ENCODE measurements around the gene JCAD. TPM values are rescaled to one million over a fixed set of nuclear protein-coding genes. Genes with fewer than 3 reads are reported as not detected.

Gene JCAD
- polyA plus RNA-seq, 2 of the 4 experiments (the other 2 are of a cell fraction), result 4.4 to 6.4 TPM

GRCh38 chr10:30055226-30055662 lies 4.1 kb downstream of the JCAD start (continued):
- no peak for TF ChIP-seq CTCF (IDR thresholded peaks at IDR 0.05)

DNA sequence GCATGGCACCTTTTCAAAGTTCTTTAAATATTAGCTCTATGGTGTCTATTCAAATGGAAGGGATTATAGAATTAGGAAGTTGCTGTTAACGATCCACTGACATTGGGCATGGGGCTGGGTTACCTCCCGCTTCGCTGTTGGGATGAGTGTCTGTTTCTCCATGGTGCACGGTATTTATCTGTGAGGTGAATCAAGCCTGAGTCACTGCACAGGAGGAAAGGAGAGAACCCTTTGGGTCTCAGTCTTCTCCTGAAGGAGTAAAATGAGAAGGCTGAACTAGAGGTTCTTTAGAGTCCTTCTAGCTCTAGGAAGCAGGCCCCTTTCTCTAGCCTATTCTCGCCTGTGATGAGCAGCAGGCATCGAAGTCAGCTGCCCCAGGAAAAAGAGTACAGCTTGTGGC lies 7.3 kb downstream of the JCAD start:
- ATAC-seq, result peak; percentile 83 to 86; a peak in 5 of 6 replicates
- ChIA-PET CTCF (interaction anchor here (0.5 to 0.6 kb wide), 2 partner anchors 13 to 85 kb away, joined by 3 read pairs; no protein-coding TSS in a partner anchor), POLR2A (no interaction called here)
- peak overlapping the region; percentile 62 to 74; a peak in 4 of 6 replicates for H3K27ac ChIP-seq
- TF ChIP-seq NFE2L2 (conservative IDR thresholded peaks at IDR 0.05; ENCODE audit: low read length), result no peak
- TF ChIP-seq FOSL2 (IDR thresholded peaks at IDR 0.05), result 0 out of 2 replicates have a peak, but pooled peaks have one; percentile 6
- TF ChIP-seq FOSL2 (CRISPR knock-in tag; IDR thresholded peaks at IDR 0.05), result peak; percentile 51; the same call in 1 of the 2 replicates
- TF ChIP-seq BHLHE40 (IDR thresholded peaks at IDR 0.05; ENCODE audit: low read depth, low read length), result no peak
- TF ChIP-seq TP53 (CRISPR knock-in tag; IDR thresholded peaks at IDR 0.05), result no peak
- no peak for TF ChIP-seq ZSCAN20 (CRISPR knock-in tag; IDR thresholded peaks at IDR 0.05)
- no peak for TF ChIP-seq FOSB (CRISPR knock-in tag; IDR thresholded peaks at IDR 0.05)
- TF ChIP-seq JUN (IDR thresholded peaks at IDR 0.05), result no peak
- TF ChIP-seq JUNB (IDR thresholded peaks at IDR 0.05), result peak; percentile 39
- peak; percentile 12; the same call in 1 of the 2 replicates for TF ChIP-seq MAX (IDR thresholded peaks at IDR 0.05)
- peak; percentile 28; the same call in 1 of the 2 replicates for TF ChIP-seq GATA3 (IDR thresholded peaks at IDR 0.05; ENCODE audit: borderline replicate concordance)
- H3K9me3 ChIP-seq, result no peaks in the 10 kb centered on the region
- H3K4me1 ChIP-seq, result peaks cover 38% of the 10 kb centered on the region
- DNase-seq (ENCODE audit: low read depth in 1 of 2, low spot score in 1 of 2), result peak in 1 of 2 experiments; percentile 39
- WGBS (ENCODE audit: missing lambda C conversion rate), result 40% methylated on average over 6 of the region's 6 CpGs
- peak overlapping the region; percentile 63 for H3K4me2 ChIP-seq
- peak; percentile 28 for FAIRE-seq
- no peak overlapping the region for H3K4me3 ChIP-seq

DNA sequence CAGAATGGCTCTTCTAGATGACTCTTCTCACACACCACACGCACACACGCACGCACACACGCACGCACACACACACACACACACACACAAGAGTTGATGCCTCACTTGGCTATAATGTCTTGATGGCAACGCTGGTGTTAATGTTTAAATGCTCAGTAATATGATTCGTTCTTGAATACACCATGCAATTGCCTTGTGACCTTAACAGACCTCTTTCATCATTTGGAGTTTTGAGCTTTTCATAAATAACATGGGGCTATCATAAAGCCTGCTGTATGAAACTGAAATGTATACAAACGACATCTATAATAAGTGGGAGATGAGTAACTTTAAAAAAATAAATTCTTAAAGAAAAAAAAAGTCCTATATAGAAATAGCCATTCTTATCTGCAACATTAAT lies 8.2 kb downstream of the JCAD start:
- H3K9me3 ChIP-seq, result no peaks in the 10 kb centered on the region
- WGBS (ENCODE audit: missing lambda C conversion rate), result 67% methylated on average over 8 of the region's 8 CpGs
- H3K4me3 ChIP-seq, result no peak overlapping the region
- ATAC-seq (no peak), FAIRE-seq (no peak), DNase-seq (ENCODE audit: low read depth in 1 of 2, low spot score in 1 of 2) (no peak)
- peaks cover 30% of the 10 kb centered on the region for H3K4me1 ChIP-seq
- CTCF ChIA-PET, result interaction anchor here (0.6 kb wide), 1 partner anchor 86 kb away, joined by 3 read pairs; no protein-coding TSS in a partner anchor
- POLR2A ChIA-PET, result no interaction called here
- H3K27ac ChIP-seq, result no peak overlapping the region; a peak in 1 of 6 replicates
- H3K4me2 ChIP-seq, result peak overlapping the region; percentile 63; the same call in 2 of the 3 replicates
- TF ChIP-seq BHLHE40 (IDR thresholded peaks at IDR 0.05; ENCODE audit: low read depth, low read length) (no peak), NFE2L2 (conservative IDR thresholded peaks at IDR 0.05; ENCODE audit: low read length) (no peak), NR3C1 (IDR thresholded peaks at IDR 0.05) (no peak), E2F6 (IDR thresholded peaks at IDR 0.05; ENCODE audit: borderline replicate concordance, low read depth) (no peak), KDM1A (IDR thresholded peaks at IDR 0.05; ENCODE audit: low read depth) (no peak), MAFK (IDR thresholded peaks at IDR 0.05; ENCODE audit: partially characterized antibody) (no peak), CBX8 (IDR thresholded peaks at IDR 0.05) (no peak), CEBPB (IDR thresholded peaks at IDR 0.05) (no peak), HOXB5 (CRISPR knock-in tag; IDR thresholded peaks at IDR 0.05) (no peak), USF2 (IDR thresholded peaks at IDR 0.05) (no peak), EHF (CRISPR knock-in tag; IDR thresholded peaks at IDR 0.05) (no peak), RAD21 (conservative IDR thresholded peaks at IDR 0.05 in 1 of 2, IDR thresholded peaks at IDR 0.05 in 1 of 2) (no peak)
- TF ChIP-seq, protein P1, sequence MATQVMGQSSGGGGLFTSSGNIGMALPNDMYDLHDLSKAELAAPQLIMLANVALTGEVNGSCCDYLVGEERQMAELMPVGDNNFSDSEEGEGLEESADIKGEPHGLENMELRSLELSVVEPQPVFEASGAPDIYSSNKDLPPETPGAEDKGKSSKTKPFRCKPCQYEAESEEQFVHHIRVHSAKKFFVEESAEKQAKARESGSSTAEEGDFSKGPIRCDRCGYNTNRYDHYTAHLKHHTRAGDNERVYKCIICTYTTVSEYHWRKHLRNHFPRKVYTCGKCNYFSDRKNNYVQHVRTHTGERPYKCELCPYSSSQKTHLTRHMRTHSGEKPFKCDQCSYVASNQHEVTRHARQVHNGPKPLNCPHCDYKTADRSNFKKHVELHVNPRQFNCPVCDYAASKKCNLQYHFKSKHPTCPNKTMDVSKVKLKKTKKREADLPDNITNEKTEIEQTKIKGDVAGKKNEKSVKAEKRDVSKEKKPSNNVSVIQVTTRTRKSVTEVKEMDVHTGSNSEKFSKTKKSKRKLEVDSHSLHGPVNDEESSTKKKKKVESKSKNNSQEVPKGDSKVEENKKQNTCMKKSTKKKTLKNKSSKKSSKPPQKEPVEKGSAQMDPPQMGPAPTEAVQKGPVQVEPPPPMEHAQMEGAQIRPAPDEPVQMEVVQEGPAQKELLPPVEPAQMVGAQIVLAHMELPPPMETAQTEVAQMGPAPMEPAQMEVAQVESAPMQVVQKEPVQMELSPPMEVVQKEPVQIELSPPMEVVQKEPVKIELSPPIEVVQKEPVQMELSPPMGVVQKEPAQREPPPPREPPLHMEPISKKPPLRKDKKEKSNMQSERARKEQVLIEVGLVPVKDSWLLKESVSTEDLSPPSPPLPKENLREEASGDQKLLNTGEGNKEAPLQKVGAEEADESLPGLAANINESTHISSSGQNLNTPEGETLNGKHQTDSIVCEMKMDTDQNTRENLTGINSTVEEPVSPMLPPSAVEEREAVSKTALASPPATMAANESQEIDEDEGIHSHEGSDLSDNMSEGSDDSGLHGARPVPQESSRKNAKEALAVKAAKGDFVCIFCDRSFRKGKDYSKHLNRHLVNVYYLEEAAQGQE (IDR thresholded peaks at IDR 0.05), result no peak
- TF ChIP-seq, protein P2, sequence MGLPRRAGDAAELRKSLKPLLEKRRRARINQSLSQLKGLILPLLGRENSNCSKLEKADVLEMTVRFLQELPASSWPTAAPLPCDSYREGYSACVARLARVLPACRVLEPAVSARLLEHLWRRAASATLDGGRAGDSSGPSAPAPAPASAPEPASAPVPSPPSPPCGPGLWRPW (IDR thresholded peaks at IDR 0.05), result no peak

All from A549 (cell line).